Epithelial cell of esophagus (primary cell): ENCODE data around the gene LHFPL2.

Experiments
- DNase-seq: peaks from one replicate; pipeline ENCODE4 v3.0.0; 2010; ENCODE audit warnings: low read depth
- H3K4me3 ChIP-seq: 2 replicates; pipeline ENCODE4 v1.5.1; 2011; ENCODE audit warnings: mild to moderate bottlenecking, low read length, control low read depth
- TF ChIP-seq, protein P1 (sequence below): IDR thresholded peaks from 2 replicates; pipeline ENCODE4 v1.5.1; 2011; ENCODE audit warnings: low read depth, mild to moderate bottlenecking, low read length, control low read depth, inconsistent platforms; ENCODE audit not compliant: insufficient read depth; ENCODE audit errors: missing control alignments

The LHFPL2 gene

DNA sequence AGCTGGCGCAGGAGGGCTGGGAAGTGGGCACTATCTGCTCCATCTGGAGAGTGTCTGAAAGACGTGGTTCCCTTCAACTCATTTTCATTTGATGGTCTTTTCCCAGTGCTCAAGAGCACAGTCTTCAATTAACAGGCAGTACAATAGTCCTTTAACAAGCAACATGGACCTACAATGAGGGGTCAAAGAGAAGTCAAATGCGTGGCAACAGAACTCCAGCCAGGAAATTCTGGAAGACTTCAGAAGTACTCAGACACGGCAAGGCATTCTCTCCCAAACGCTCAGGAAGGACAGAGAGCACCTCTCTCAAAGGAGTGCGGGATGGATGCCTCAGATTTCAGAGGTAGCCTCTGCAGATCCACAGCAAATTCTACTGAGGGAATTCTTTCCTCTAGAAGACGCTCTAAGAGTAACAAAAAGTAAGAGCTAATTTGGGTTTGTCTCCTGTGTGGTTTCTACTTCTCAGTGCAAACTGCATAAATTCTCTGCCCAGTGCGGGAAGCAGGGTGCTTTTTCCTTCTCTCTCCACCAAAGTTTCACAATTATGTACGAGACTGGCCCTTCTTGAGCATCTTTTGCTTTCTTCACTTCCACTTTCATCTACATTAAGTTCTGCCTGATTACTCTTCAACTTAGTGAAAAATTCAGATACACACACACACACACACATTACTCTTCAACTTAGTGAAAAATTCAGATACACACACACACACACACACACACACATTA is 56.4 kb downstream of the LHFPL2 start:
- TF ChIP-seq, protein P1, sequence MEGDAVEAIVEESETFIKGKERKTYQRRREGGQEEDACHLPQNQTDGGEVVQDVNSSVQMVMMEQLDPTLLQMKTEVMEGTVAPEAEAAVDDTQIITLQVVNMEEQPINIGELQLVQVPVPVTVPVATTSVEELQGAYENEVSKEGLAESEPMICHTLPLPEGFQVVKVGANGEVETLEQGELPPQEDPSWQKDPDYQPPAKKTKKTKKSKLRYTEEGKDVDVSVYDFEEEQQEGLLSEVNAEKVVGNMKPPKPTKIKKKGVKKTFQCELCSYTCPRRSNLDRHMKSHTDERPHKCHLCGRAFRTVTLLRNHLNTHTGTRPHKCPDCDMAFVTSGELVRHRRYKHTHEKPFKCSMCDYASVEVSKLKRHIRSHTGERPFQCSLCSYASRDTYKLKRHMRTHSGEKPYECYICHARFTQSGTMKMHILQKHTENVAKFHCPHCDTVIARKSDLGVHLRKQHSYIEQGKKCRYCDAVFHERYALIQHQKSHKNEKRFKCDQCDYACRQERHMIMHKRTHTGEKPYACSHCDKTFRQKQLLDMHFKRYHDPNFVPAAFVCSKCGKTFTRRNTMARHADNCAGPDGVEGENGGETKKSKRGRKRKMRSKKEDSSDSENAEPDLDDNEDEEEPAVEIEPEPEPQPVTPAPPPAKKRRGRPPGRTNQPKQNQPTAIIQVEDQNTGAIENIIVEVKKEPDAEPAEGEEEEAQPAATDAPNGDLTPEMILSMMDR, result no peak
- no peak overlapping the region for H3K4me3 ChIP-seq
- DNase-seq, result no peak

DNA sequence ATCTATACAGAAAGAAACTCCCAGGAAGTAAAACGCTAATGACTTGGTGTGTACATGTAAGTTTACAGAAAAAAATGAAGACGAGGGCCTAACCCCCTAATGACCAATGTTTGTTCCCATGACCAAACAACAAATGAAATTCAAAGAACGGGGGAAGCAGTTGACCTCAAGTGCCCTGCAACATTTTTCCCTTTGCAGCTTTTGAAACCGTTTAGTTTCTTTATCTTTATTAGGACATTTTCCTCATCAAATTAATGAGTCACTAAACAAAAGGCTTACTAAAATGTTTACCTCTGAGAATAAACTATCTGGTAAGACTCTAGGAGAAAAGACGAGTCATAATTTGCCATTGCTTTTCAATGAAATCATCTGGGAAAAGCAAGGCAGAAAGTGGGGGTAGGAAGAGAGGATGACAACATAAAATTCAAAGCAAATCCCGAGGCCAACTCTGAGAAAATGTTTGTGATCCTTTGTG is 57.4 kb downstream of the LHFPL2 start:
- H3K4me3 ChIP-seq, result no peak overlapping the region
- TF ChIP-seq, protein P1, result no peak
- DNase-seq, result peak; percentile 85

DNA sequence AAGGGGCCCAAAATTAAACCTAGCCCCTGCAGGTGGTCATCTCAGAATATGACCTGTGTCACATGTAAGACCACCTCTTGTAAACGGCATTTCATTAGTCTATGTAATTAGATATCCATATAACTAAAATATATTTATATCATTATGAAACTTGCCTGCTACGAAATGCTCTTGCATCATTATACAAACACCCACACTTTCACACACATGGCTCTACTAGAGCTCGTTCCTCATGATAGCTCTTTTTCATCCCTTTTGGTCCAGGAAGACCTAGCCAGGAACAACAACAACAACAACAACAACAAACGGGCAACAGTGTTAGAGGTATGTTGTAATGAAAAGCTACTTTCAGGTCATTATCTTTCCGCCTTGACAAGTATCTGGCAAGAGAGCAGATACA is 58.6 kb downstream of the LHFPL2 start:
- TF ChIP-seq, protein P1, result no peak
- no peak for DNase-seq
- H3K4me3 ChIP-seq, result no peak overlapping the region

DNA sequence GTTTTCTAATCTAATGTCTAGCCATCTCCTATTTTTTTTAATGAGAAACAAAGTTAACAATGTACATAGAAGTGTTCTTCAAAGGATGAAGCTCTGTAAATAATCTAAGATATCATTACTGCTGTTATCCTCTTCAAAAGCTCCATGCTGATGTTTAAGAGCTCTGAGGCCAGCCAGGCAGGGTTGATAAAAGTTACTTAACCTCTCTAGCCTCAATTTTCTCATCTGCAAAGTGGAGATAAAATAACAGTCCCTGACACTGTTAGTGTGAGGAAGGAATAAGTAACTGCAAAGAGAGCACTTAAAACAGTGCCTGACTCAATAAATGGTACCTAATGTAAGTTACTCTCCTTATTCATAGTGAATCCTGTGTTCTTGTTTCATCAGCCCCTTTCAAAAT is 60.1 kb downstream of the LHFPL2 start:
- no peak overlapping the region for H3K4me3 ChIP-seq
- TF ChIP-seq, protein P1, result no peak
- no peak for DNase-seq

GRCh38 chr5:78587775-78588291 is 60.7 kb downstream of the LHFPL2 start:
- no peak for DNase-seq
- TF ChIP-seq, protein P1, result no peak
- H3K4me3 ChIP-seq, result no peak overlapping the region

DNA sequence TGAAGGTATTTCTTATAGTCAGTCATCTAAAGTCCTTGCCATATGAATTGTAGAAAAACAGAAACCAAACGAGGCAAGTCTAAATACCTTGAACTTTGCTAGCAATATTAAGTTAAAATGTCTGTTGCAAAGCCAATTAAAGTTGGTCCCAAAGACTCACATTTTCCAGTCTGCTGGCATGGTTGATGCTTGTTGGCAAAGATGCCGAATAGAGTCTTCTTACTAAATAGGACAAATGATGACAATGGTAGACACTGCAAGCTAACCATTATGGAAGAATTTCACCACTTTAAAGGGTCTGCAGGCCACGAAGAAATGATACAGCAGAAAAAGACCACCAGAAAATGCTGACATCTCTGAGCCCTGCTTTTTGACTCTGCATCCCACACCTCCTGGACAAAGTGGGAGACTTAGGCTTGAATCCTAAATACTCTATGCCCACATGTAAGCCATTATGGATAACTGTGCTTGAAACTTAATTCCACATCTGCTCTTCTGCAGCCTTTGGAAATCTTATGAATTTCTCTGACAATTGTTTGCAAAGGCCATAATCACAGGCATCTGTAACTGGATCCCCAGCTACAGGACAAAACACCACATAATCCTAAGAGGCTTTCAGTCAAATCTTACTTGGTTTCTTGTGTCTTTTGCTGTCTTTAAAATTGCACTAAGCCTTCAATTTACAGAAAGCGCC is 61.3 kb downstream of the LHFPL2 start:
- no peak for DNase-seq
- TF ChIP-seq, protein P1, result no peak
- H3K4me3 ChIP-seq, result no peak overlapping the region

GRCh38 chr5:78586251-78586650 is 62.3 kb downstream of the LHFPL2 start:
- H3K4me3 ChIP-seq, result no peak overlapping the region
- TF ChIP-seq, protein P1, result no peak
- DNase-seq, result peak; percentile 99
